RKO (cell line): ENCODE measurements around the gene CCDC6.
"Not testable (repeated sequence)": the region's sequence is repeated elsewhere in the genome, so short reads cannot be mapped to it uniquely, and the experiment has no call there.

Experiments
- DNase-seq: peaks from one replicate; pipeline ENCODE4 v3.0.0-alpha.2; 2016; ENCODE audit warnings: low spot score

Gene CCDC6

GRCh38 chr10:59906417-59907202, at the start of gene CCDC6:
Gene CCDC6 (minus strand): TSS chr10:59906556. CDS start chr10:59906424, 132 bp downstream.
- peak; percentile 93 for DNase-seq

DNA sequence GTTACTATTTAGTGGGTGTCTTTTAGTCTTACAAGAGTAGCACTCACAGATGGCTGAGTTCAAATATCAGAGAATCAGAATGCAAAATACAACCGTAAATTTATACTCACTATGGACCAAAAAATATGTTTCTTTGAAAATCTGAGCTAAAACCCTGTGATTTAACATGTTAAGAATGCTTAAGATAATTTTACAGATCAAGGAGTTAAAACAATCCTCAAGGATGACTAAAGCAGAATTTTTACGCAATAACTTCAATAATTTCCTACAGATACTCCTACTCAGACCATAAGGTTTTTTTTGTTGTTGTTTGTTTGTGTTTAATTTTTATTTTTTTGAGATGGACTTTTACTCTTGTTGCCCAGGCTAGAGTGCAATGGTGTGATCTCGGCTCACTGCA, 47.9 kb upstream of the CCDC6 start:
- no peak for DNase-seq

DNA sequence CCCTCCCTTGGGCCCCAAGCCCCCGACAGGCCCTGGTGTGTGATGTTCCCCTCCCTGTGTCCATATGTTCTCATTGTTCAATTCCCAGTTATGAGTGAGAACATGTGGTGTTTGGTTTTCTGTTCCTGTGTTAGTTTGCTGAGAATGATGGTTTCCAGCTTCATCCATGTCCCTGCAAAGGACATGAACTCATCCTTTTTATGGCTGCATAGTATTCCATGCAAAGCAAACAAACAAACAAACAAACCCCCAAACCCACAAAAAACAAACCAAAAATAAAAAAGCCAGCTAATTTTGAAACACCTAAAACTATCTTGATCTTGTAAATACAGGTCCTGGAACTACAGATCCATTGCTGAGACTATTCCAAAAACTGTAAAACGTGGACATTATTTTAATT, 47.4 kb upstream of the CCDC6 start:
- DNase-seq = not testable (repeated sequence)

- DNase-seq = no peak
Observed at GRCh38 chr10:59950105-59950504, 43.7 kb upstream of the CCDC6 start.

DNA sequence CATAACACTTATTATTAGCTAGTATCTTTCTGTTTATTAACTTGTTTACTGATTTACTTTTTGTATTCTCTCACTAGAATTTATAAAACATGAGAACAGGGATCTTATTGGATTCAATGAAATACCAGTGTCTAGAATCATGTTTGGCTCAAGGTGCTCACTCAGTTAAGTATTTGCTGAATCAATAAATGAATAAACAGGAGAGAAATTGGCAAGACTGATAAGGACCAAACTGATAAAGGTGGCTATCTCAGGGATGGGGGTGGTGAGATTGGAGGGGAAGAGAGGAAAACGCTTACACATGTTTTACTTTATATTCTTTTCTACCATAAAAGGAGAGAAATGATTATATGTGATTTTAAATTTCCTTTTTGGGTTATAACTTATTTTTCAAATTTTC, 43.3 kb upstream of the CCDC6 start:
- DNase-seq = no peak

GRCh38 chr10:59945991-59946390, 39.6 kb upstream of the CCDC6 start:
- no peak for DNase-seq

DNA sequence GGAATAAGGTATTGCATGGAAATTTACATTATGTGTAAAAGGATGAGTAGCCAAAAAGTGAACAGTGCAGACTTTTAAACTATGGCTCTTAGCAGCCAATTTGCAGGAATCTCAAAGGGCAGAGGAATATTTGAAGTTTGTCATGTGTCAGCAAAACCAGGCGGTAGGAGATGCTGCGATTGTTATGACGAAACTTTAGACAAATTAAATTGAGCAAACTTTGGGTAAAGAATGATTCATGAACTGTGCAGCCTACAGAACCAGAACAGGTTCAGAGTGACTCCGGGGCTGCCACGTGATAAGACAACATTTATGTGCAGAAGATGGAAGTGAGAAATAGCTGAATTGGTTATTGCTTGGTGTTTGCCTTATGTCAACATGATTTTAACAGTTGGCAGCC, 39.2 kb upstream of the CCDC6 start:
- DNase-seq = no peak

GRCh38 chr10:59944339-59944935, 38.1 kb upstream of the CCDC6 start:
- DNase-seq = no peak

DNA sequence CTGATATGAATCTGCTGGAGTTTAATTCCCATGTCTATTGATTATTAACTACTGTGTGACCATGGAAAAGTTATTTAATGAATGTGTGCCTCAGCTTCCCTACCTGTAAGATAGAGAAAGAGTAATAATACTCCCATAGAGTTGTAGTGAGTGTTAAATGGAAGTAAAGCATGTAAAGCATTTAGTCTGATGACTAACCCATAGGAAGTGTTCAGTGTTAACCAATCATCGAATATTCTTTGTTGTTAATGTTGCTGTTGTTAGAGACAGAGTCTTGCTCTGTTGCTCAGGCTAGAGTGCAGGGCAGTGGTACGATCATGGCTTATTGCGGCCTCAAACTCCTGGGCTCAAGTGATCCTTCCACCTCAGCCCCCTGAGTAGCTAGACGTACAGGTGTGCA, 36.2 kb upstream of the CCDC6 start:
- DNase-seq = no peak

DNA sequence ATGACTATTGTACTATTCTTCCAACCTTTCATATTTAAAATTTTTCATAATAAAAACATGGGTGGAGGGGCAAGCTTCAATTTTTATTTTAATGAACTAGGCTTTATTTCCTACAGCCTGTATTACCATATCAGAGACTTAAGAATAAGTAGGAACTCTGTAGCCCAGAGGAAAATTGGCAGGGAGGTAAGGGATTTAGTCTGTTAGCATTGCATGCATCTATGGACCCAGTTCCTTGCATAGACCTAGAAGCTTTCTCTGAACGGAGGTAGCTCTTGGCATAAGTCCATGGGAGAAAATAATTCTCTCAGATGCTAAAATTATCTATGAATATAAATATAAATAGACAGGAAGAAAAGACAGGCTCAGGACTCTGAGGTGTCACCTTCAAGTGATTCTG, 31.4 kb upstream of the CCDC6 start:
- no peak for DNase-seq

GRCh38 chr10:59934701-59935100, 28.3 kb upstream of the CCDC6 start:
- no peak for DNase-seq

GRCh38 chr10:59930788-59931521, 24.6 kb upstream of the CCDC6 start:
- DNase-seq = not testable (repeated sequence)

- DNase-seq = no peak
Observed at GRCh38 chr10:59926086-59926485, 19.7 kb upstream of the CCDC6 start.

GRCh38 chr10:59922907-59923306, 16.6 kb upstream of the CCDC6 start:
- no peak for DNase-seq

GRCh38 chr10:59917922-59918321, 11.6 kb upstream of the CCDC6 start:
- DNase-seq = no peak

- DNase-seq = no peak
Observed at GRCh38 chr10:59913547-59914237, 7.3 kb upstream of the CCDC6 start.

DNA sequence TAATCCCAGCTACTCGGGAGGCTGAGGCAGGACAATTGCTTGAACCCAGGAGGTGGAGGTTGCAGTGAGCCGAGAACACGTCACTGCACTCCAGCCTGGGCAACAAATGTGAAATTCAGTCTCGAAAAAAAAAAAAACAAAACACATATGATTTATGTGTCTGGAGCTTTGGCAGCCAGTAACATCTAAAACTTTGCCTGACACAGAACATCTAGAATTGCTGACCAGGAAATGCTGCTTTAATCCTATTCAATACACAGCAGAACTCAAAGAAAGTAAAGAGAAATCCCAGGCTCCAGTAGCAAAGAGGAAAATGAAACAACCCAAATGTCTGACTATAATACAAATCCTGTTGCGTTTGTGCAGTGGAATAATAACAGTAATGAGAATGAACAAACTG, 4.5 kb upstream of the CCDC6 start:
- DNase-seq = no peak

DNA sequence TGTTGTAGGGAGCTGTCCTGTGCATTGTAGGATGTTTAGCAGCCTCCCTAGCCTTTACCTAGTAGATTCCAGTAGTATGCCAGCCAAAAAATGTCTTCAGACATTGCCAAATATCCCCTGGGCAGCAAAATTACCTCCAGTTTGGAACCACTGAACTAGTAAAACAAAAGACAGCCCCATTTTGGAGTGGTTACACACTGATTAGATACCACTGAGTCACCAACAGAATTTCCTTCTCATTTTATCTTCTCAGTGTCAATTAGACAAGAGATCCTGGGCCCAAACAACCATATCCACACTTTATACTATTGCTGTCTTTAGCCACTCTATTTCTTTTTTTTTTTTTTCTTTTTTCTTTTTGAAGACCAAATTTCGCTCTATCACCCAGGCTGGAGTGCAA, 3.5 kb upstream of the CCDC6 start:
- DNase-seq = no peak

DNA sequence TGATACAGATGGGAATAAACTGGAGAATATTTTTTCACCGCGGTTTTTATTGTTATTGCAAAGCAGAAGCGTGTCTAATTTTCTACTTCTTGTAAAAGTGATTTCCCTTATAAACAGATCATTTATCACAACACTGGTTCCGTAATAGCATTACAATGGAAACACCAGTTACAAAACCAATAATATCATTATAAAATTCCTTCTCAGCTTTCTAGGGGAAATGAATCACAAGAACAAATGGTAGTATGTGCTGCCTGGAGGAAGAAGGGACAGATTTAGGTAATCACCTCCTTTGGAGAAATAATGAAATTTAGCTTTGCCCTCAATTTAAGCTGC, 2.4 kb upstream of the CCDC6 start:
- no peak for DNase-seq

GRCh38 chr10:59907918-59908807, 1.8 kb upstream of the CCDC6 start:
- DNase-seq = peak; percentile 93

DNA sequence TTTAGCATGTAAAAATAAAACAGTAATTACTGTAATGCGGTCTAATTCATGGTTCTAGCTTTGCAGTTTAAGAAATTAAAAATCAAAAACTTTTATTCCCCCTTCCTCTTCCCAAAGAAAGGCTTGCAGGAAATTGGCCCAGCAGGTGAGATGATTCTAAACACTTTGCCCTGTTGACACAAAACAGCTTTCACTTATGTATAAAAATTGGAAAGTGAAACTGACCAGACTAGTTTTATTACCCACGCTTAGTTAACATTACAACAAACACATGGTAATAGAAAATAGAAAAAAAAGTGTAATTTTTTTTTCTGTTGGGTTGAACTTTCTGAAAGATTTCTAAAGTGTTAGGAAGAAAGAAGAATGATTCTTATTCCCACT, 1.2 kb upstream of the CCDC6 start:
- DNase-seq = no peak
